Hepatocyte (in vitro differentiated cells): ENCODE data around the gene AKAP13. TPM values are rescaled to one million over a fixed set of nuclear protein-coding genes. Genes with fewer than 3 reads are reported as not detected.

ENCODE experiments used
- DNase-seq: peaks from one replicate; pipeline ENCODE4 v3.0.0-alpha.2; 2016; ENCODE audit warnings: low spot score
- H2AFZ ChIP-seq: fragments of 200-600 bp; sonication (generic); 2 replicates; pipeline ENCODE4 v1.6.0; 2016; ENCODE audit warnings: antibody characterized with exemption, mild to moderate bottlenecking
- H3K27ac ChIP-seq: fragments of 200-600 bp; sonication (generic); 2 replicates; pipeline ENCODE4 v1.5.1; 2016; ENCODE audit warnings: mild to moderate bottlenecking
- H3K27me3 ChIP-seq: fragments of 200-600 bp; sonication (generic); 2 replicates; pipeline ENCODE4 v1.6.1; 2016
- H3K36me3 ChIP-seq: fragments of 200-600 bp; sonication (generic); replicated peaks from 2 replicates; pipeline ENCODE4 v1.5.1; 2016; ENCODE audit warnings: low read depth; ENCODE audit not compliant: insufficient read depth
- H3K4me1 ChIP-seq: fragments of 200-600 bp; sonication (generic); 2 replicates; pipeline ENCODE4 v1.5.1; 2016; ENCODE audit warnings: mild to moderate bottlenecking, moderate library complexity; ENCODE audit not compliant: insufficient read depth
- H3K4me2 ChIP-seq: fragments of 200-600 bp; sonication (generic); 2 replicates; pipeline ENCODE4 v1.6.0; 2016
- H3K4me3 ChIP-seq: fragments of 200-600 bp; sonication (generic); 2 replicates; pipeline ENCODE4 v1.5.1; 2016; ENCODE audit warnings: mild to moderate bottlenecking
- H3K79me2 ChIP-seq: fragments of 200-600 bp; sonication (generic); 2 replicates; pipeline ENCODE4 v1.6.0; 2017; ENCODE audit warnings: mild to moderate bottlenecking
- H3K9me2 ChIP-seq: fragments of 200-600 bp; sonication (generic); replicated peaks from 2 replicates; pipeline ENCODE4 v1.6.0; 2017; ENCODE audit warnings: mild to moderate bottlenecking; ENCODE audit not compliant: insufficient read depth
- H3K9me3 ChIP-seq: fragments of 200-600 bp; sonication (generic); 2 replicates; pipeline ENCODE4 v1.5.1; 2016; ENCODE audit warnings: low read depth, mild to moderate bottlenecking
- H4K20me1 ChIP-seq: fragments of 200-600 bp; sonication (generic); 2 replicates; pipeline ENCODE4 v1.6.0; 2016; ENCODE audit warnings: mild to moderate bottlenecking; ENCODE audit not compliant: insufficient read depth, poor library complexity, severe bottlenecking
- CTCF ChIP-seq: fragments of 200-600 bp; sonication (generic); IDR thresholded peaks from 2 replicates; pipeline ENCODE4 v1.5.1; 2016; ENCODE audit warnings: antibody characterized with exemption, mild to moderate bottlenecking; ENCODE audit not compliant: poor library complexity
- EZH2 ChIP-seq: fragments of 200-600 bp; sonication (generic); IDR thresholded peaks from 2 replicates; pipeline ENCODE4 v1.6.1; 2016; ENCODE audit warnings: antibody characterized with exemption, mild to moderate bottlenecking, borderline replicate concordance
- EZH2phosphoT487 ChIP-seq: fragments of 200-600 bp; sonication (generic); IDR thresholded peaks from one replicate; pipeline ENCODE4 v1.6.1; 2018; ENCODE audit warnings: antibody characterized with exemption, mild to moderate bottlenecking, low read depth, moderate library complexity; ENCODE audit not compliant: unreplicated experiment, severe bottlenecking
- WGBS: methylation state at CpG from one replicate; pipeline ENCODE4 v1.1.6; 2016; ENCODE audit warnings: low lambda C conversion rate; ENCODE audit errors: missing lambda C conversion rate; 5-methylcytosine and 5-hydroxymethylcytosine counted together
- polyA plus RNA-seq: library from polyadenylated mRNA; unstranded; fragments of >200 nt; fragmentation: Nextera tagmentation; extraction: Ambion mirVana; gene quantifications from 2 replicates; pipeline ENCODE4 v1.2.1, GENCODE V29; 2016
- total RNA-seq: library from RNA; depleted of rRNA; stranded (reverse); fragments of >200 nt; gene quantifications from 2 replicates; pipeline ENCODE4 v1.2.3, GENCODE V29; 2014

AKAP13 gene
- total and polyA plus RNA-seq, 2 experiments from 2014 or later: 55.6 to 80.9 TPM

GRCh38 chr15:85615930-85616329 lies 235.5 kb downstream of the AKAP13 start:
- H3K9me2 ChIP-seq: no peaks in the 10 kb centered on the region
- H3K27me3 ChIP-seq: no peaks in the 10 kb centered on the region
- H3K27ac ChIP-seq: no peak overlapping the region
- no peaks in the 10 kb centered on the region for H3K9me3 ChIP-seq
- no peak overlapping the region for H3K4me3 ChIP-seq
- no peak for TF ChIP-seq EZH2phosphoT487
- TF ChIP-seq CTCF: peak; percentile 48
- no peak overlapping the region for H3K4me2 ChIP-seq
- no peaks in the 10 kb centered on the region for H4K20me1 ChIP-seq
- H3K4me1 ChIP-seq: peaks cover 44% of the 10 kb centered on the region
- no peak overlapping the region for H2AFZ ChIP-seq
- no peaks in the 10 kb centered on the region for H3K36me3 ChIP-seq
- peak; percentile 26 for DNase-seq
- H3K79me2 ChIP-seq: peaks cover 26% of the 10 kb centered on the region

- Histone ChIP-seq H3K9me2 (no peaks in the 10 kb centered on the region), H3K27ac (peak overlapping the region; percentile 67), H2AFZ (no peak overlapping the region), H3K4me3 (no peak overlapping the region), H3K36me3 (no peaks in the 10 kb centered on the region), H4K20me1 (no peaks in the 10 kb centered on the region), H3K4me2 (peak overlapping the region; percentile 74), H3K9me3 (no peaks in the 10 kb centered on the region), H3K79me2 (peaks cover 30% of the 10 kb centered on the region), H3K4me1 (peaks cover 48% of the 10 kb centered on the region), H3K27me3 (no peaks in the 10 kb centered on the region)
- no peak for TF ChIP-seq EZH2
- no peak for TF ChIP-seq EZH2phosphoT487
- TF ChIP-seq CTCF: no peak
- no peak for DNase-seq
Observed at GRCh38 chr15:85616549-85617110, 236.2 kb downstream of the AKAP13 start.

- TF ChIP-seq CTCF (no peak), EZH2 (no peak), EZH2phosphoT487 (no peak)
- Histone ChIP-seq H3K36me3 (no peaks in the 10 kb centered on the region), H3K27ac (peak overlapping the region; percentile 67), H3K4me2 (peak overlapping the region; percentile 74), H3K9me2 (no peaks in the 10 kb centered on the region), H3K4me1 (peaks cover 61% of the 10 kb centered on the region), H4K20me1 (no peaks in the 10 kb centered on the region), H3K27me3 (no peaks in the 10 kb centered on the region), H3K9me3 (no peaks in the 10 kb centered on the region), H3K79me2 (peaks cover 44% of the 10 kb centered on the region), H2AFZ (no peak overlapping the region), H3K4me3 (no peak overlapping the region)
- no peak for DNase-seq
- WGBS: 22% methylated on average over 1 of the region's 1 CpG
Observed at GRCh38 chr15:85618228-85618505, 237.8 kb downstream of the AKAP13 start.

- peaks cover 6% of the 10 kb centered on the region for H4K20me1 ChIP-seq
- H2AFZ ChIP-seq: no peak overlapping the region
- peak; percentile 75 for DNase-seq
- peaks cover 69% of the 10 kb centered on the region for H3K4me1 ChIP-seq
- H3K36me3 ChIP-seq: no peaks in the 10 kb centered on the region
- WGBS: 15% methylated on average over 8 of the region's 8 CpGs
- H3K4me3 ChIP-seq: no peak overlapping the region
- peak overlapping the region; percentile 74 for H3K4me2 ChIP-seq
- peak overlapping the region; percentile 67 for H3K27ac ChIP-seq
- no peaks in the 10 kb centered on the region for H3K9me2 ChIP-seq
- TF ChIP-seq EZH2phosphoT487 (no peak), EZH2 (no peak), CTCF (no peak)
- H3K27me3 ChIP-seq: no peaks in the 10 kb centered on the region
- H3K79me2 ChIP-seq: peaks cover 52% of the 10 kb centered on the region
- no peaks in the 10 kb centered on the region for H3K9me3 ChIP-seq
Observed at GRCh38 chr15:85618956-85619491, 238.6 kb downstream of the AKAP13 start.
